GM12873 (cell line): ENCODE results near the gene SLC49A4.

Experiments used
- CTCF ChIP-seq: IDR thresholded peaks from 2 replicates; pipeline ENCODE4 v1.5.1; 2012; ENCODE audit warnings: low read depth, mild to moderate bottlenecking, moderate library complexity, low read length, control low read depth; ENCODE audit not compliant: insufficient read depth; ENCODE audit errors: missing control alignments

The SLC49A4 gene

GRCh38 chr3:122789585-122790273, 5.1 kb upstream of the SLC49A4 start:
- TF ChIP-seq CTCF = no peak

- no peak for TF ChIP-seq CTCF
Observed at GRCh38 chr3:122793568-122794416, 1.1 kb upstream of the SLC49A4 start, which contains the start of gene HSPBAP1. HSPBAP1 (minus strand) TSS chr3:122793831; CDS start chr3:122793680, 151 bp downstream.

GRCh38 chr3:122794483-122794778, 438 bp upstream of the SLC49A4 start:
- TF ChIP-seq CTCF = no peak

- no peak for TF ChIP-seq CTCF
Observed at GRCh38 chr3:122795674-122796195, 866 bp downstream of the SLC49A4 start.

GRCh38 chr3:122797291-122797690, 2.4 kb downstream of the SLC49A4 start:
- TF ChIP-seq CTCF = no peak

- no peak for TF ChIP-seq CTCF
Observed at GRCh38 chr3:122799322-122799721, 4.5 kb downstream of the SLC49A4 start.

- TF ChIP-seq CTCF = no peak
Observed at GRCh38 chr3:122800031-122800430, 5.2 kb downstream of the SLC49A4 start.
